GM12801 (cell line): ENCODE data around the gene GALNT2.

ENCODE experiments used
- TF ChIP-seq, protein P1 (sequence below): IDR thresholded peaks from one replicate; pipeline ENCODE4 v1.5.1; 2011; ENCODE audit warnings: control low read depth; ENCODE audit not compliant: insufficient read length; ENCODE audit errors: extremely low read depth

Gene GALNT2

DNA sequence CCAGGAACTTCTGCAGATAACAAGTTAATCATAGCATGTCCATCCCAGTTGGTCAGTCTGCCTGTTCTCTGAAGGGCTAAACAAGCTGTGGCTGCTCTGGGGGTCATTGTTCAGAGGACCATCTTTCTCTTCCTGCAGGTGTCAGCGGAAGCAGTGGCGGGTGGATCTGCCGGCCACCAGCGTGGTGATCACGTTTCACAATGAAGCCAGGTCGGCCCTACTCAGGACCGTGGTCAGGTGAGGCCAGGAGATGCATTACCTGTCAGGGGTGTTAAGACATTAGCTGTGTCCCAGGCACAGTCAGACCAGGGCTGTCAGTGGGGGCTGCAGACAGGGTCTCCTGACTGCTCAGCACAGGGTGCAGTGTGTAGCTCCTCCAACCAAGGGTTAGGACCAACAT is 168.8 kb downstream of the GALNT2 start:
- TF ChIP-seq, protein P1, sequence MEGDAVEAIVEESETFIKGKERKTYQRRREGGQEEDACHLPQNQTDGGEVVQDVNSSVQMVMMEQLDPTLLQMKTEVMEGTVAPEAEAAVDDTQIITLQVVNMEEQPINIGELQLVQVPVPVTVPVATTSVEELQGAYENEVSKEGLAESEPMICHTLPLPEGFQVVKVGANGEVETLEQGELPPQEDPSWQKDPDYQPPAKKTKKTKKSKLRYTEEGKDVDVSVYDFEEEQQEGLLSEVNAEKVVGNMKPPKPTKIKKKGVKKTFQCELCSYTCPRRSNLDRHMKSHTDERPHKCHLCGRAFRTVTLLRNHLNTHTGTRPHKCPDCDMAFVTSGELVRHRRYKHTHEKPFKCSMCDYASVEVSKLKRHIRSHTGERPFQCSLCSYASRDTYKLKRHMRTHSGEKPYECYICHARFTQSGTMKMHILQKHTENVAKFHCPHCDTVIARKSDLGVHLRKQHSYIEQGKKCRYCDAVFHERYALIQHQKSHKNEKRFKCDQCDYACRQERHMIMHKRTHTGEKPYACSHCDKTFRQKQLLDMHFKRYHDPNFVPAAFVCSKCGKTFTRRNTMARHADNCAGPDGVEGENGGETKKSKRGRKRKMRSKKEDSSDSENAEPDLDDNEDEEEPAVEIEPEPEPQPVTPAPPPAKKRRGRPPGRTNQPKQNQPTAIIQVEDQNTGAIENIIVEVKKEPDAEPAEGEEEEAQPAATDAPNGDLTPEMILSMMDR: no peak

DNA sequence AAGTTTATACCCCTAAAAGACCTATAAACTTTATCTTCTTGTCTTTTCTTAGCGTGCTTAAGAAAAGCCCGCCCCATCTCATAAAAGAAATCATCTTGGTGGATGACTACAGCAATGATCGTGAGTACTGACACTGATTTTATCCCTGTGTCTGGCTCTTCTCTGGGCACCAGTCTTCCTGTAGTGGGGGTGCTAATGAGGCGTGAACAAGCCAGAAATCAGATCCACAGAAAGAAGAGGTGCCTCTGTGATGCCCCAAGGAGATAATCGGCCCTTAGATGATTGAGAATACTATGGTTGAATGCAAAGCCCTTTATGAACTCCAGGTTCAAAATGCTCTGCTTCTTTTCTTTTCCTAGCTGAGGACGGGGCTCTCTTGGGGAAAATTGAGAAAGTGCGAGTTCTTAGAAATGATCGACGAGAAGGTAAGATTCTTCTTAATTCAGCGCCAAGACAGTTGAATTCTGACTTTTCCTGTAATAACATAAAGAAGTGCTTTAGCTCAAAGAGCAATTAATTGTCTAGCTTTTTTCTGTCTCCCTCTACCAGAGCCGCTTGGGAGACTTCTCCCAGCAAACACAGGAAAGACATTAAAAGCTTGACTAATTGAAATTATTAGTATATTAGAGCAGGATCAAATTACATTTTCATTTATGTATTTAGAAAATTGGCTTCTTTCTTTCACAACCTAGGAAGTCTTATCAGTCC is 169.4 kb downstream of the GALNT2 start:
- TF ChIP-seq, protein P1: no peak

DNA sequence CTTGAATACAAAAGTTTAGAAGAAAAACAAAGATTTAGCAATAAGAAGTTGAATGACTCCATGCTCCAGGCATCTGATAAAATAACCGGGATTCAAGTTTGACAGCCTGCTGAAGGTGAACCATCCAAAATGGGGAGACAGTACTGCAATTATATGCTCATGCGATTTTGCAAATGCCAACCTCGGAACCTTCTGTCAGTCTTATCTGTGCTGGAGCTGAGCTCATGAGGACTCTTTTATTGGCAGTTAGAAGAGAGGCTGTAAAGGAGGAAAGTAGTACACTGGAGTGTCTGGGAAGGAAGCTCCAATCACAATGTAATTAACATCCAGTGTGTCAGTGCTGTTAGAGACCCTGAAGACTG is 170.0 kb downstream of the GALNT2 start:
- TF ChIP-seq, protein P1: no peak

DNA sequence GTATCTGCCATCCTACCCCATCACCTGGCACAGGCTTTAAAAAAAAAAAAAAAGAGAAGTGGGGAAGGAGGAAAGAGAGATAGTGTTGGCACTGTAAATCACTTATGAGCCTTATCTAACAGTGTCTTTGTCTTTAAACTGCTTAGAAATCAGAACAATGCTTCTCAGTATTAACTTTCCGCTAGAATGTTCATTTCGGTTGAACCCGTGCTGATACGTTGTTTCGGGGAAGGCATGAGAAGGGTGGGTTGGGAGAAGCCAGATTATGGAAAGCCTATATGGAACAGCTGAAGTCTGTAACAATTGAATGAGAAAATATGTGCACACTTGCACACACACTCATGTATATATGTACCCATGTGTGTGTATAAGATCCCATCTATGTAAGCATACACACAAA is 170.8 kb downstream of the GALNT2 start:
- TF ChIP-seq, protein P1: no peak

DNA sequence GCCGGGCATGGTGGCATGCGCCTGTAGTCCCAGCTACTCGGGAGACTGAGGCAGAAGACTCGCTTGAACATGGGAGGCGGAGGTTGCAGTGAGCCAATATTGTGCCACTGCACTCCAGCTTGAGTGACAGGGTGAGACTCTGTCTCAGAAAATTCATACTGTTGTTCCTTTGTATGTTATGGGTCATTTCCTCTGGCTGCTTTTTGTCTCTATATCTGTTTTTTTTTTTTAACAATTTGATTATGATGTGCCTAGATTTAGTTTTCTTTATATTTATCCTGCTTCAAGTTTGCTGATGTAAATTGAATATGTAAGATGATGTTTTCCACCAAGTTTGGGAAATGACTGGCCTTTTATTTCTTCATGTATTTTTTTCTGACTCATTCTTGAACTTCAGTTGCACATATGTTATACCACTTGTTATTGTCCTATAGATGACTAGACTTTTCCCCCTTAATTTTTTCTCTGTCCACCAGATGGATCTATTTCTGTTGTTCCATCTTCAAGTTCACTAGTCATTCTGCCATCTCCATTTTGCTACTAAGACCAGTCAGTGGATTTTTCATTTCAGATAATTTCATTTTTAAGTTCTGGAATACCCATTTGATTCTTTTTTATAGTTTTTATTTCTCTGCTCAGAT is 173.5 kb downstream of the GALNT2 start:
- TF ChIP-seq, protein P1: no peak

DNA sequence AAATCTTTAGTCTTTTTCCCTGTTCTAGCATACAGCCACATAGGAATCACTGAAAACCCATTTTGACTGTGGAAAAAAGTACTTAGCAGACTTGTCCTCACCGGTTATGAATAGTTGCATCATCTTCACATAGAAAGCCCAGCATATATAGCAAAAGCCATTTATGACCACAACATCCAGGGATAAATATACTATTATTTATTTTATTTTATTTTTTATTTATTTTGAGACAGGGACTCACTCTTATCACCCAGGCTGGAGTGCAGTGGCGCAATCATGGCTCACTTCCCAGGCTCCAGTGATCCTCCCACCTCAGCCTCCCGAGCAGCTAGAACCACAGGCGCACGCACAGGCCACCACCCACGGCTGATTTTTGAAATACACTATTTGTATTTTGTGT is 175.3 kb downstream of the GALNT2 start:
- TF ChIP-seq, protein P1: no peak

DNA sequence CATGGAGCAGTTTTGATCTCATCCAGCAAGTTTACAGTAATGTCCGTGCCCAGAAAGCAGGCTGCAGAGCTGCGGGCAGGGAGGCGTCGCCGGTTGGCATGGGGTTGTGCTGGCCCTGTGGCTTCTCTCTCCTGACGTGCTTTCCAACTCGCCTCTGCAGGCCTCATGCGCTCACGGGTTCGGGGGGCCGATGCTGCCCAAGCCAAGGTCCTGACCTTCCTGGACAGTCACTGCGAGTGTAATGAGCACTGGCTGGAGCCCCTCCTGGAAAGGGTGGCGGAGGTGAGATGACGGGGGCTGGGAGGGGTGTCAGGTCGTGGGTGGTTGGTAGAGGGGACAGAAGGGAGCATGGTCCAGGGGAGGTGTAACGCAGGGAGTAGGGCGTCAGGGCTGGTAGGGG is 176.1 kb downstream of the GALNT2 start:
- TF ChIP-seq, protein P1: no peak
